HG03159 (cell line): ENCODE measurements around the gene ATXN1L.
"Not testable (repeated sequence)": the region's sequence is repeated elsewhere in the genome, so short reads cannot be mapped to it uniquely, and the experiment has no call there.

ENCODE experiments used
- ATAC-seq: cut with Tn5 transposase; IDR thresholded peaks from one replicate; pipeline ENCODE4 v1.9.1; 2021; ENCODE audit warnings: mild to moderate bottlenecking, moderate library complexity; ENCODE audit not compliant: unreplicated experiment

The ATXN1L gene

GRCh38 chr16:71889147-71889546 lies 43.4 kb downstream of the ATXN1L start:
- no peak for ATAC-seq

GRCh38 chr16:71893888-71894228 lies 48.1 kb downstream of the ATXN1L start:
- no peak for ATAC-seq

- ATAC-seq, result peak; percentile 14
Observed at GRCh38 chr16:71894229-71894920, 48.6 kb downstream of the ATXN1L start.

- ATAC-seq, result peak; percentile 81
Observed at GRCh38 chr16:71894921-71895678, 49.3 kb downstream of the ATXN1L start, which contains the start of gene IST1. TSS of gene IST1 (plus strand) at chr16:71895531. CDS start at chr16:71915641, 20,110 bp downstream.

GRCh38 chr16:71895679-71896365 lies 50.0 kb downstream of the ATXN1L start:
- ATAC-seq, result peak; percentile 24

GRCh38 chr16:71896764-71897368 lies 51.1 kb downstream of the ATXN1L start:
- no peak for ATAC-seq

- ATAC-seq, result no peak
Observed at GRCh38 chr16:71899171-71899570, 53.4 kb downstream of the ATXN1L start.

GRCh38 chr16:71902656-71903365 lies 57.0 kb downstream of the ATXN1L start:
- ATAC-seq, result no peak

- ATAC-seq, result no peak
Observed at GRCh38 chr16:71903608-71904007, 57.8 kb downstream of the ATXN1L start.

- no peak for ATAC-seq
Observed at GRCh38 chr16:71904239-71904638, 58.5 kb downstream of the ATXN1L start.

GRCh38 chr16:71905765-71906164 lies 60.0 kb downstream of the ATXN1L start:
- not testable (repeated sequence) for ATAC-seq
